Calu3 (cell line): ENCODE data around the gene RFT1. TPM values are rescaled to one million over a fixed set of nuclear protein-coding genes. Genes with fewer than 3 reads are reported as not detected.

Experiments
- BruUV-seq: library from RNA; stranded (reverse); fragments of 400-500 nt; replicated peaks from 2 replicates; lab custom pipeline; 2021; lab: Mats Ljungman, UMichigan
- CTCF ChIA-PET: fragments of 300-600 bp; sonication (Branson Sonifier 250); formaldehyde crosslinking; loops from one replicate; lab custom pipeline; 2022; ENCODE audit warnings: antibody characterized with exemption; lab: Charles Lee
- DNase-seq: peaks from one replicate; pipeline ENCODE4 v3.0.0; 2022
- H3K27ac Mint-ChIP-seq: one replicate; pipeline ENCODE4 v1.8.0; 2022; ENCODE audit warnings: mixed read lengths; ENCODE audit not compliant: unreplicated experiment
- H3K27me3 Mint-ChIP-seq: one replicate; pipeline ENCODE4 v1.8.0; 2022; ENCODE audit warnings: mixed read lengths; ENCODE audit not compliant: unreplicated experiment
- H3K36me3 Mint-ChIP-seq: one replicate; pipeline ENCODE4 v1.8.0; 2022; ENCODE audit warnings: mild to moderate bottlenecking, moderate library complexity, mixed read lengths; ENCODE audit not compliant: insufficient read depth, unreplicated experiment
- H3K4me1 Mint-ChIP-seq: one replicate; pipeline ENCODE4 v1.8.0; 2022; ENCODE audit warnings: mild to moderate bottlenecking, low read depth, mixed read lengths; ENCODE audit not compliant: unreplicated experiment
- H3K4me3 Mint-ChIP-seq: one replicate; pipeline ENCODE4 v1.8.0; 2022; ENCODE audit warnings: mild to moderate bottlenecking, low read depth, moderate library complexity, mixed read lengths; ENCODE audit not compliant: unreplicated experiment
- H3K9me3 Mint-ChIP-seq: one replicate; pipeline ENCODE4 v1.8.0; 2022; ENCODE audit warnings: low read depth, mixed read lengths; ENCODE audit not compliant: unreplicated experiment
- intact Hi-C: fragments of 100-400 bp; cut with micrococcal nuclease; formaldehyde crosslinking; loops from one replicate; pipeline ENCODE4 v1.10.0; 2022; ENCODE audit not compliant: unreplicated experiment
- total RNA-seq: library from RNA; stranded (reverse); gene quantifications from 2 replicates; pipeline ENCODE4 v1.2.3, GENCODE V29; 2022
- TF ChIP-seq, protein P1 (sequence below): fragments of 200-600 bp; IDR thresholded peaks from one replicate; pipeline ENCODE4 v1.8.0; 2022; ENCODE audit warnings: antibody characterized with exemption; ENCODE audit not compliant: unreplicated experiment

The RFT1 gene
- total RNA-seq, 1 experiment from 2014 or later: 35.0 TPM

- Mint-ChIP-seq H3K27ac (peak overlapping the region; percentile 30), H3K4me1 (peaks cover 74% of the 10 kb centered on the region), H3K27me3 (no peaks in the 10 kb centered on the region), H3K4me3 (peak overlapping the region; percentile 77), H3K9me3 (no peaks in the 10 kb centered on the region), H3K36me3 (peaks cover 37% of the 10 kb centered on the region)
- intact Hi-C loops: no loop called here
- DNase-seq: peak; percentile 25
- CTCF ChIA-PET: interaction anchor here (0.7 kb wide), 1 partner anchor 51 kb away, joined by 3 read pairs; no protein-coding TSS in a partner anchor
- TF ChIP-seq, protein P1, sequence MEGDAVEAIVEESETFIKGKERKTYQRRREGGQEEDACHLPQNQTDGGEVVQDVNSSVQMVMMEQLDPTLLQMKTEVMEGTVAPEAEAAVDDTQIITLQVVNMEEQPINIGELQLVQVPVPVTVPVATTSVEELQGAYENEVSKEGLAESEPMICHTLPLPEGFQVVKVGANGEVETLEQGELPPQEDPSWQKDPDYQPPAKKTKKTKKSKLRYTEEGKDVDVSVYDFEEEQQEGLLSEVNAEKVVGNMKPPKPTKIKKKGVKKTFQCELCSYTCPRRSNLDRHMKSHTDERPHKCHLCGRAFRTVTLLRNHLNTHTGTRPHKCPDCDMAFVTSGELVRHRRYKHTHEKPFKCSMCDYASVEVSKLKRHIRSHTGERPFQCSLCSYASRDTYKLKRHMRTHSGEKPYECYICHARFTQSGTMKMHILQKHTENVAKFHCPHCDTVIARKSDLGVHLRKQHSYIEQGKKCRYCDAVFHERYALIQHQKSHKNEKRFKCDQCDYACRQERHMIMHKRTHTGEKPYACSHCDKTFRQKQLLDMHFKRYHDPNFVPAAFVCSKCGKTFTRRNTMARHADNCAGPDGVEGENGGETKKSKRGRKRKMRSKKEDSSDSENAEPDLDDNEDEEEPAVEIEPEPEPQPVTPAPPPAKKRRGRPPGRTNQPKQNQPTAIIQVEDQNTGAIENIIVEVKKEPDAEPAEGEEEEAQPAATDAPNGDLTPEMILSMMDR: no peak
- BruUV-seq: no TSS peak
These were observed 29.2 kb upstream of the RFT1 start for GRCh38 chr3:53159156-53160060.

DNA sequence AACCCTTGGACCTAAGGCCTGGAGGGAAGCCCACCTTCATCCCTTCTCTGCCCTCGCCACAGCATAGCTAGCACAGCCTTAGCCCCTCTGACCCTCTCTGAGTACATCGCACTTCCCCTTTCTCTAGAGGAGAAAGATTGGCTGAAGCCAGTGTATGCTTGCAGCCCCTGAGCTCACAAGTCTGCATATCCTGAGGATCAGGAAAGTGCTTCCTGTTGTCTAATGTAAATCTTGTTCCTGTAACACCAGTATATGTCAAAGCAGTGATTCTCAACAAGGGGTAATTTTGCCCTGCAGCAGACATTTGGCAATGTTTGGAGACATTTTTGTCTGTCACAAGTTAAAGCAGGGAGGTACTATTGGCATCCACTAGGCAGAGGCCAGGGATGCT lies 28.5 kb upstream of the RFT1 start:
- intact Hi-C loops: no loop called here
- BruUV-seq: no TSS peak
- peaks cover 78% of the 10 kb centered on the region for H3K4me1 Mint-ChIP-seq
- CTCF ChIA-PET: no interaction called here
- H3K27me3 Mint-ChIP-seq: no peaks in the 10 kb centered on the region
- H3K4me3 Mint-ChIP-seq: no peak overlapping the region
- H3K27ac Mint-ChIP-seq: no peak overlapping the region
- no peaks in the 10 kb centered on the region for H3K9me3 Mint-ChIP-seq
- TF ChIP-seq, protein P1: no peak
- DNase-seq: no peak
- peaks cover 37% of the 10 kb centered on the region for H3K36me3 Mint-ChIP-seq

DNA sequence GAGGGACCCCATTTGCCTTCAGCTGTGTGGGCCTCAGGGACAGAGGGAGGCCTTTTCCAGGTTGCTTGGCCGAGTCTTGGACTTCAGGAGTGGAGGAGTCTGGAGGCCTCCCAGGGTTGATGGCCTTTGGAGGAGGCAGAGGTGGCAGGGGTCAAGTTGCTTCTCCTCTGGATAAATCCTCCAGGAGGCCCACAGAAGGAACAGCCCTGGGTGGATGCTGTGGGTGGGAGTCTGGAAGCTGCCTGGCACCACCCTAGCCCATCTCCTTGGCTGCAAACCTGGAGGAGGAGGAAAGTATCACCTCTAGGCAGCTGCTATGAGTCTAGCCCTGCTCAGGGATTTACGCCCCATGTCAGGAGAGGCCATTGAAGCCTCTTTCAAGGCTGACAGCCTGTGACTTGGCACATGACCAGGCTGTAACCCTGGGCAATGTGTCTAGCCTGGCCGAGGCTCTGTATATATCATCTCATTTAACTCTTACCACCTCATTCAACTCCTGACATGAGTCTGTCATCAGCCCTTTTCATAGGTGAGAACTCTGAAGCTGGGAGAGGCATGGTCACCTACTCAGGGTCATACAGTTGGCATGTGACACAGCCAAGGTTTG lies 27.8 kb upstream of the RFT1 start:
- Mint-ChIP-seq H3K4me1 (peaks cover 79% of the 10 kb centered on the region), H3K9me3 (no peaks in the 10 kb centered on the region), H3K36me3 (peaks cover 36% of the 10 kb centered on the region), H3K27ac (no peak overlapping the region), H3K4me3 (no peak overlapping the region), H3K27me3 (no peaks in the 10 kb centered on the region)
- TF ChIP-seq, protein P1: no peak
- CTCF ChIA-PET: no interaction called here
- no TSS peak for BruUV-seq
- intact Hi-C loops: no loop called here
- no peak for DNase-seq

DNA sequence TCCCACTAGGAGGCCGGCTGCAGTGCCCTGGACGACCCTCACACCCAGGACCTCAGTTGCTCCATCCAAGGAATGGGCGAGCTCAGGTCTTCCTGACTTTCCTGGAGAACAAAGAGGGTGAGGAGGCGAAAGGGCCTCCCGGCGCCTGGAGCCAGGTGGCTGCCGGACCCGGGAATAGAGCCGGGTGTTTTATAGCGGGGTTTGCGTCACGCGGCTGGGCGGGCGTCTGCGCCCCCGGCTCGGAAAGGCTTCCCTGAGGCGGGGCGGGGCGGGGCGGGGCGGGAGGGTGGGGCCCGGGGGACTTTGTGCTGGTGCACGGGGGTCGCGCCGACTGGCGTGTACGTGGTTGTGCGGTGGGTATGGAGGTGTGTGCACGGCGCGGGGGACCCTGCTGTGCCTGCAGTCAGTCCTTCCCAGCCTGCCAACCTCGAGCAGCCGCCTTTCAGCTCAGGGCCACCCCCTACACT lies 26.2 kb upstream of the RFT1 start:
- CTCF ChIA-PET: no interaction called here
- peak; percentile 14 for DNase-seq
- intact Hi-C loops: no loop called here
- H3K27ac Mint-ChIP-seq: no peak overlapping the region
- peak overlapping the region; percentile 22 for H3K4me3 Mint-ChIP-seq
- no TSS peak for BruUV-seq
- TF ChIP-seq, protein P1: no peak
- H3K36me3 Mint-ChIP-seq: peaks cover 19% of the 10 kb centered on the region
- H3K9me3 Mint-ChIP-seq: no peaks in the 10 kb centered on the region
- H3K27me3 Mint-ChIP-seq: no peaks in the 10 kb centered on the region
- peaks cover 69% of the 10 kb centered on the region for H3K4me1 Mint-ChIP-seq
